K562 (cell line): Measurements from ENCODE around the gene CNKSR3. TPM values are rescaled to one million over a fixed set of nuclear protein-coding genes. Genes with fewer than 3 reads are reported as not detected.
A peak's percentile ranks its signal among the peaks of the same experiment; 100 is the strongest.

Source experiments
- BHLHE40 ChIP-seq: IDR thresholded peaks from 2 replicates; pipeline ENCODE4 v1.6.1; 2011; ENCODE audit warnings: low read length, improper control_type of control experiment
- CHD7 ChIP-seq: fragments of 200-600 bp; sonication (generic); IDR thresholded peaks from one replicate; pipeline ENCODE4 v1.6.1; 2012; ENCODE audit warnings: mild to moderate bottlenecking, low read depth, low read length, inconsistent platforms
- GATA2 ChIP-seq: sonication (generic); formaldehyde crosslinking; IDR thresholded peaks from 2 replicates; pipeline ENCODE4 v1.4.0; 2020; ENCODE audit warnings: mild to moderate bottlenecking, missing genetic modification reagents
- HDAC2 ChIP-seq: fragments of 450-650 bp; IDR thresholded peaks from 2 replicates; pipeline ENCODE4 v1.6.1; 2016; ENCODE audit warnings: mild to moderate bottlenecking
- MAZ ChIP-seq, 2 experiments: fragments of 450-650 bp in 1 of 2; sonication (generic) in 1 of 2; formaldehyde crosslinking; IDR thresholded peaks in 1 of 2; conservative IDR thresholded peaks in 1 of 2; 2 replicates each; pipeline versions ENCODE4 v1.4.0 to v1.5.0; 2020; ENCODE audit warnings: mild to moderate bottlenecking in 1 of 2, missing genetic modification reagents in 1 of 2
- MECOM ChIP-seq: fragments of 250-450 bp; sonication (Bioruptor Pico); IDR thresholded peaks from 2 replicates; pipeline ENCODE4 v1.8.0; 2022; ENCODE audit warnings: inconsistent platforms
- NELFE ChIP-seq: IDR thresholded peaks from 2 replicates; pipeline ENCODE4 v1.6.1; 2011; ENCODE audit warnings: mild to moderate bottlenecking; ENCODE audit not compliant: insufficient read depth, insufficient read length
- PKNOX1 ChIP-seq: fragments of 450-650 bp; IDR thresholded peaks from 2 replicates; pipeline ENCODE4 v1.6.1; 2016
- PURB ChIP-seq: sonication (generic); formaldehyde crosslinking; IDR thresholded peaks from 2 replicates; pipeline ENCODE4 v1.9.0; 2021; ENCODE audit warnings: low read depth, mild to moderate bottlenecking, missing genetic modification reagents
- SAP30 ChIP-seq: fragments of 200-600 bp; sonication (generic); IDR thresholded peaks from 2 replicates; pipeline ENCODE4 v1.6.1; 2012; ENCODE audit warnings: borderline replicate concordance, low read depth, mild to moderate bottlenecking, moderate library complexity, low read length, control low read depth, inconsistent platforms; ENCODE audit not compliant: insufficient read depth, poor library complexity, severe bottlenecking
- TCF3 ChIP-seq: sonication (generic); formaldehyde crosslinking; IDR thresholded peaks from 2 replicates; pipeline ENCODE4 v1.4.0; 2020; ENCODE audit warnings: mild to moderate bottlenecking, missing genetic modification reagents
- ZNF639 ChIP-seq, 2 experiments: fragments of 200-800 bp in 1 of 2; sonication (Bioruptor generic) in 1 of 2; sonication (generic) in 1 of 2; formaldehyde crosslinking in 1 of 2; IDR thresholded peaks in 1 of 2; conservative IDR thresholded peaks in 1 of 2; 2 replicates each; pipeline versions ENCODE4 v1.5.0 to v1.6.1; 2016 to 2020; ENCODE audit warnings: missing compliant biosample characterization in 1 of 2, missing genetic modification characterization in 1 of 2, missing genetic modification reagents in 1 of 2
- polyA plus RNA-seq, 8 experiments: library from polyadenylated mRNA; depleted of rRNA in 4 of 8; stranded (reverse) in 5 of 8; unstranded in 3 of 8; fragments of >200 nt; fragmentation: Nextera tagmentation in 2 of 8; fragmentation: Illumina TruSeq in 1 of 8; extraction: Ambion mirVana in 2 of 8; extraction: Trizol in 1 of 8; gene quantifications; 2 replicates each; pipeline versions ENCODE4 v1.2.1 to v1.2.3, GENCODE V29; 2011 to 2014; ENCODE audit warnings: inconsistent platforms in 1 of 8, missing spikeins in 1 of 8
- total RNA-seq, 7 experiments: library from RNA; depleted of rRNA in 6 of 7; stranded (reverse); fragments of >200 nt in 6 of 7; fragmentation: Illumina TruSeq in 2 of 7; extraction: Trizol in 2 of 7; gene quantifications; 2 replicates each; pipeline versions ENCODE4 v1.2.1 to v1.2.3, GENCODE V29; 2011 to 2021; ENCODE audit warnings: low replicate concordance in 1 of 7

Gene CNKSR3
- total and polyA plus RNA-seq, 9 of the 15 experiments (the other 6 are each of a cell fraction or from before 2014, with no cell fraction given) = 4.5 to 29.6 (median 9.5) TPM

- TF ChIP-seq CHD7 = no peak
- TF ChIP-seq SAP30 = no peak
- TF ChIP-seq GATA2 (CRISPR knock-in tag) = peak; percentile 36; the same call in 1 of the 2 replicates
- TF ChIP-seq TCF3 (CRISPR knock-in tag) = peak; percentile 70
- TF ChIP-seq NELFE = no peak
- 0 out of 2 replicates have a peak, but pooled peaks have one; percentile 50 for TF ChIP-seq MECOM (CRISPR knock-in tag)
- no peak for TF ChIP-seq PURB
- no peak for TF ChIP-seq MAZ (CRISPR knock-in tag; conservative IDR thresholded peaks at IDR 0.05 in 1 of 2, IDR thresholded peaks at IDR 0.05 in 1 of 2)
- TF ChIP-seq HDAC2 = 0 out of 2 replicates have a peak, but pooled peaks have one; percentile 52
- TF ChIP-seq BHLHE40 = 0 out of 2 replicates have a peak, but pooled peaks have one; percentile 29
- peak; percentile 30; the same call in 1 of the 2 replicates for TF ChIP-seq PKNOX1
- 0 out of 4 replicates have a peak, but pooled peaks of 1 of the 2 experiments have one; percentile 34 for TF ChIP-seq ZNF639 (CRISPR knock-in tag; conservative IDR thresholded peaks at IDR 0.05 in 1 of 2, IDR thresholded peaks at IDR 0.05 in 1 of 2)
These were observed 3.3 kb upstream of the CNKSR3 start (continued) for GRCh38 chr6:154513601-154514320.
